C4-2B (cell line): ENCODE measurements around the gene MCM9.

Experiments used
- H3K27ac ChIP-seq: fragments of 450-650 bp; 2 replicates; pipeline ENCODE4 v1.5.1; 2017
- ZFX ChIP-seq: fragments of 450-650 bp; IDR thresholded peaks from 2 replicates; pipeline ENCODE4 v1.6.1; 2017
- TF ChIP-seq, protein P1 (sequence below): fragments of 450-650 bp; conservative IDR thresholded peaks from 2 replicates; pipeline ENCODE4 v1.5.1; 2017; ENCODE audit warnings: mild to moderate bottlenecking

MCM9 gene

DNA sequence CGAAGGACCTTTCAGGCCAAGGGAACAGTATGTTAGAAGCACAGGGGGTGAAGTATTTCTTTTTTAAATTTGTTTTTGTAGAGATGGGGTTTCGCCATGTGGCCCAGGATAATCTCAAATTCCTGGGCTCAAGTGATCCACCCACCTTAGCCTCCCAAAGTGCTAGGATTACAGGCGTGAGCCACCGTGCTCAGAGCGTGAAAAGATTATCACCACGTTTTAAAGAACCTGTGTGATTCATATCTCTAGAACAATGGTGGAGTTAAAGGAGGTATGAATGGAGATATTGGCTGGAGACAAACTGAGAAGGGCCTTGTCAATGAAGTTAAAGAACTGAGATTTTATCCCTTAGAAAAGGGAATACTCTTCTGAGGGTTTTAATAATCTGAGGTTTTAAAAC lies 31.3 kb downstream of the MCM9 start:
- no peak for TF ChIP-seq ZFX
- TF ChIP-seq, protein P1, sequence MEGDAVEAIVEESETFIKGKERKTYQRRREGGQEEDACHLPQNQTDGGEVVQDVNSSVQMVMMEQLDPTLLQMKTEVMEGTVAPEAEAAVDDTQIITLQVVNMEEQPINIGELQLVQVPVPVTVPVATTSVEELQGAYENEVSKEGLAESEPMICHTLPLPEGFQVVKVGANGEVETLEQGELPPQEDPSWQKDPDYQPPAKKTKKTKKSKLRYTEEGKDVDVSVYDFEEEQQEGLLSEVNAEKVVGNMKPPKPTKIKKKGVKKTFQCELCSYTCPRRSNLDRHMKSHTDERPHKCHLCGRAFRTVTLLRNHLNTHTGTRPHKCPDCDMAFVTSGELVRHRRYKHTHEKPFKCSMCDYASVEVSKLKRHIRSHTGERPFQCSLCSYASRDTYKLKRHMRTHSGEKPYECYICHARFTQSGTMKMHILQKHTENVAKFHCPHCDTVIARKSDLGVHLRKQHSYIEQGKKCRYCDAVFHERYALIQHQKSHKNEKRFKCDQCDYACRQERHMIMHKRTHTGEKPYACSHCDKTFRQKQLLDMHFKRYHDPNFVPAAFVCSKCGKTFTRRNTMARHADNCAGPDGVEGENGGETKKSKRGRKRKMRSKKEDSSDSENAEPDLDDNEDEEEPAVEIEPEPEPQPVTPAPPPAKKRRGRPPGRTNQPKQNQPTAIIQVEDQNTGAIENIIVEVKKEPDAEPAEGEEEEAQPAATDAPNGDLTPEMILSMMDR, result no peak
- no peak overlapping the region for H3K27ac ChIP-seq

DNA sequence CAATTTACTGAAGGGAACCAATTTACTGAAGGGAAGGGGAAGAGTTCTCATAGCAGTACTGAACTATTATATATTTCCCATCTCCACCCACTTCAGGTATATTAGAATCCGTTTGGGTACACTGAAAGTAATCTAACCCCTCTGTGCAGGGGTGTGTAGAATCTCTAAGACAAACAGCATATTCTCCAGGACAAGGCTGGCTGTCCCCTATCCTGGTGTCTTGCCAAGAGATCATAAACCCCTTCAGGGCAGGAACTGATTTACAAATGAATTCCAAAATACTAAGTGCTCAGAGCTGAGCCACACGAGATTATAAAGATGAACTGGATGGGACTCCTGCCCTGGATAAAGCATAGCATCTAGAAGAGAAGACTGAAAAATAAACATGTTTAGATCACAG lies 31.8 kb downstream of the MCM9 start:
- no peak for TF ChIP-seq ZFX
- TF ChIP-seq, protein P1, result no peak
- no peak overlapping the region for H3K27ac ChIP-seq

- no peak overlapping the region for H3K27ac ChIP-seq
- no peak for TF ChIP-seq ZFX
- TF ChIP-seq, protein P1, result no peak
Measured at GRCh38 chr6:118902726-118903125, 32.2 kb downstream of the MCM9 start.

DNA sequence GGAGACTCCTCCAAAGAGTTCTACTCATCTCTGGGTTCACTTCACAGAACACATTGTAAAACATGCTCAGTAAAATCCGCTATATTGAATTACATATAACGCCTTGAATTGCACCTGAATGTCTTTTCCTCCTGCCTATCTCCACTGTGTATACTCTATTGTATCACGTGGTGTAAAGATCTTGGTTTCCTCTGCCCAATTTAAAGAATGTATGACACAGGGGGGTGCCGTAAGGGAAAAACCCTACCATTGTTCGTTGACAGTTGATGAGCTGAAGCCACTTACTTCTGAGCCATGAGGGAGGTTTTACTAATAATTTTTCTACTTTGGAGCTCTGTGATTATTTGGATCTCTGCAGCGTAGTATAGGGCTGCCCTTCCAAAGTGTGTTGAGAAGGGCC lies 35.0 kb downstream of the MCM9 start:
- no peak overlapping the region for H3K27ac ChIP-seq
- TF ChIP-seq, protein P1, result no peak
- TF ChIP-seq ZFX, result no peak

- H3K27ac ChIP-seq, result no peak overlapping the region
- TF ChIP-seq ZFX, result no peak
- TF ChIP-seq, protein P1, result no peak
Measured at GRCh38 chr6:118897386-118897785, 37.6 kb downstream of the MCM9 start.

GRCh38 chr6:118896339-118897136 lies 38.4 kb downstream of the MCM9 start:
- no peak for TF ChIP-seq ZFX
- TF ChIP-seq, protein P1, result peak; percentile 69
- peak overlapping the region; percentile 37; the same call in 1 of the 2 replicates for H3K27ac ChIP-seq

- TF ChIP-seq, protein P1, result no peak
- no peak for TF ChIP-seq ZFX
Measured at GRCh38 chr6:118895859-118896258, 39.1 kb downstream of the MCM9 start.

More at GRCh38 chr6:118895859-118896258, 39.1 kb downstream of the MCM9 start:
- H3K27ac ChIP-seq, result no peak overlapping the region
